GM12872 (cell line): ENCODE results near the gene SLC35D1.

Experiments
- TF ChIP-seq, protein P1 (sequence below): IDR thresholded peaks from 3 replicates; pipeline ENCODE4 v1.5.1; 2011; ENCODE audit warnings: low read depth, mild to moderate bottlenecking, low read length, moderate library complexity; ENCODE audit not compliant: insufficient read depth

Gene SLC35D1

GRCh38 chr1:67005068-67005467, 48.9 kb downstream of the SLC35D1 start:
- TF ChIP-seq, protein P1, sequence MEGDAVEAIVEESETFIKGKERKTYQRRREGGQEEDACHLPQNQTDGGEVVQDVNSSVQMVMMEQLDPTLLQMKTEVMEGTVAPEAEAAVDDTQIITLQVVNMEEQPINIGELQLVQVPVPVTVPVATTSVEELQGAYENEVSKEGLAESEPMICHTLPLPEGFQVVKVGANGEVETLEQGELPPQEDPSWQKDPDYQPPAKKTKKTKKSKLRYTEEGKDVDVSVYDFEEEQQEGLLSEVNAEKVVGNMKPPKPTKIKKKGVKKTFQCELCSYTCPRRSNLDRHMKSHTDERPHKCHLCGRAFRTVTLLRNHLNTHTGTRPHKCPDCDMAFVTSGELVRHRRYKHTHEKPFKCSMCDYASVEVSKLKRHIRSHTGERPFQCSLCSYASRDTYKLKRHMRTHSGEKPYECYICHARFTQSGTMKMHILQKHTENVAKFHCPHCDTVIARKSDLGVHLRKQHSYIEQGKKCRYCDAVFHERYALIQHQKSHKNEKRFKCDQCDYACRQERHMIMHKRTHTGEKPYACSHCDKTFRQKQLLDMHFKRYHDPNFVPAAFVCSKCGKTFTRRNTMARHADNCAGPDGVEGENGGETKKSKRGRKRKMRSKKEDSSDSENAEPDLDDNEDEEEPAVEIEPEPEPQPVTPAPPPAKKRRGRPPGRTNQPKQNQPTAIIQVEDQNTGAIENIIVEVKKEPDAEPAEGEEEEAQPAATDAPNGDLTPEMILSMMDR: no peak

DNA sequence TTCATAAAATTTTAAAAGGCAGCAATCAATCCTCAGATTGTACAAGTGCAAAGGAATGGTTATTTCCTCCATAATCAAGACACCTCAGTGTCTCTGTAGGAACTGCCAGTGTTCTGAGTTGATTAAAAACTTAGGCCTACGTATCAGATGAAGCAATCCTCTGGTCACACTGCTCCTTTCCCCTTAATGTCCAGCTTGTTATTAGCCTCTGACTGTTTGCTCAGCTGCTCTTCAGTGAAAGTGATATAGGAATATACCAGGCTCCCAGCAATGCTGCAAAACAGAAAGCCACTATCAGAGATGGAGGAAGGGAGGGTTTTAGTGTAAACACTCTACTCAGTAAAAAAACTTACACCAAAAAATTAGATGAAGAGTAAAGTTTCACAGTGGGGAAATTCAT, 49.8 kb downstream of the SLC35D1 start:
- TF ChIP-seq, protein P1: no peak

DNA sequence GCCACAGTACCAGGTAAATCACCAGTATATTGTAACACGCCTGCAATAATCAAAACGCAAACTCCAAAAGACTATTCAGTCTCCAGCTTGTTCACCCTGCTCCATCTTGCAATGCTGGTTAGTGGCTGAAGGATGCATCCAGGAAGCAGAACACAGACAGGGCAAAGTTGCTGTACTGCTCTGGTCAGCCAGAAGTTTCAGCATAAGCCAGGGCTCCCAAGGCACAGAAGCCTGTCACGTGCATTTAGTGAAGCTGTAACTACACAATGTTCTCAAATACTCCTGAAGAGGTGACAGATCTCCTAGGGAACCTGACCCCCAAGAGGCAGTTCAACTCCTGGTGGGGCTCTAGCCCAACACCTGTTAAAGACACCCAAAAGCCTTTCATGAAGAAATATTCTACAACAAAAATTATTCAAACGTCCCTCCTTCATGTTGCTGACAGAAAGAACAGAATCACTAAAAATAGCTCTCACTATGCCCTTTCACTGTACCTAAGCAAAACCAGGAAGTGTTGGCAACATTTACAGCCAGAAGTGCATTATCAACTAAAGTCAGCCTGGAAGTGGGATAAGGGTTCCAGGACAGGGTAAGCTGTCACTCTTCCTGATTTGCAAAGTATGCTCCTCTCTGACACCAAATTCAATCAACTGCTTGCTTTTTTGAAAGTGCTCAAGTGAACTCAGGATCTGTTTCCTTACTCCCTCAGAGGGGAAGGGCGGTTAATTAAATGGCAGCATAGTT, 52.1 kb downstream of the SLC35D1 start:
- TF ChIP-seq, protein P1: no peak

DNA sequence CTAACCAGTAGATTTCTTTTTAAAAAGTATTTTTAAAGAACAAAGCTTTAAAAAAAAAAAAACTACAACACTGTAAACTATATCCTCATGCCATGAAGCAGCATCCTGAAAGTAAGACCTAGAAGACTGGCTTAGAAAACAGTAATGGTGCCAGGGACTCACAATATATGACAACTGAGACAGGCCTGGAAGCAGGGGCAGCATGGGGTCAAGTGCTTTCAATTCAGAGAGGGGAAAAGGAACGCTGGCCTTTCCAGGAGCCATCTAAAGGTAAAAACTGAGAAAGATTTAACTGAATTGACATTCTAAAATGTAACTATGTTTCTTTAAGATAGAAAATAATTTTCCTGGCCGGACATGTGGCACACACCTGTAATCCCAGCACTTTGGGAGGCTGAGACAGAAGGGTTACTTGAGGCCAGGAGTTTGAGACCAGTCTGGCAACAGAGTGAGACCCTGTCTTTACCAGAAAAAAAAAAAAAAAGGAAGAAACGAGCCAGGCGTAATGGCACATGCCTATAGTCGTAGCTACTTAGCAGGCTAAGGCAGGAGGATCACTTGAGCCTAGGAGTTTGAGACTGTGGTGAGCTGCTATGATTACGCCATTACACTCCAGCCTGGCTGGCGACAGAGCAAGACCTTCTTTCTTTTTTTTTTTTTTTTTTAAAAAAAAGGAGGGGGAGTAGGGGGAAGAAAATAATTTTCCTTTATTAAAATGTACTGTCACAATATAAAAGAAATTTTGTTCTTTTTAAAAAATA, 54.1 kb downstream of the SLC35D1 start:
- TF ChIP-seq, protein P1: no peak

- TF ChIP-seq, protein P1: no peak
Measured at GRCh38 chr1:66998972-66999371, 55.0 kb downstream of the SLC35D1 start.

- TF ChIP-seq, protein P1: peak; percentile 85
Measured at GRCh38 chr1:66996018-66996682, 57.8 kb downstream of the SLC35D1 start.

GRCh38 chr1:66993076-66993475, 60.9 kb downstream of the SLC35D1 start:
- TF ChIP-seq, protein P1: no peak
